ENCODE measurements around the gene PARD3B.

The PARD3B gene

GRCh38 chr2:205270689-205271088 is 725.4 kb downstream of the PARD3B start:
- H3K4me3 ChIP-seq (ENCODE audit: low read length) = no peak overlapping the region
- no peak for DNase-seq (ENCODE audit: low read depth)
- TF ChIP-seq CTCF (conservative IDR thresholded peaks at IDR 0.05; ENCODE audit: low read depth, low read length) = no peak

- no peak for DNase-seq (ENCODE audit: low read depth)
- no peak for TF ChIP-seq CTCF (conservative IDR thresholded peaks at IDR 0.05; ENCODE audit: low read depth, low read length)
- no peak overlapping the region for H3K4me3 ChIP-seq (ENCODE audit: low read length)
Measured at GRCh38 chr2:205273148-205273547, 727.9 kb downstream of the PARD3B start.

- H3K4me3 ChIP-seq (ENCODE audit: low read length) = no peak overlapping the region
- no peak for TF ChIP-seq CTCF (conservative IDR thresholded peaks at IDR 0.05; ENCODE audit: low read depth, low read length)
- no peak for DNase-seq (ENCODE audit: low read depth)
Measured at GRCh38 chr2:205273627-205274026, 728.4 kb downstream of the PARD3B start.

GRCh38 chr2:205274801-205275200 is 729.5 kb downstream of the PARD3B start:
- DNase-seq (ENCODE audit: low read depth) = no peak
- H3K4me3 ChIP-seq (ENCODE audit: low read length) = no peak overlapping the region
- TF ChIP-seq CTCF (conservative IDR thresholded peaks at IDR 0.05; ENCODE audit: low read depth, low read length) = no peak

- no peak for TF ChIP-seq CTCF (conservative IDR thresholded peaks at IDR 0.05; ENCODE audit: low read depth, low read length)
- no peak for DNase-seq (ENCODE audit: low read depth)
- H3K4me3 ChIP-seq (ENCODE audit: low read length) = no peak overlapping the region
Measured at GRCh38 chr2:205276116-205276777, 731.0 kb downstream of the PARD3B start.

GRCh38 chr2:205280596-205281236 is 735.4 kb downstream of the PARD3B start:
- TF ChIP-seq CTCF (conservative IDR thresholded peaks at IDR 0.05; ENCODE audit: low read depth, low read length) = no peak
- DNase-seq (ENCODE audit: low read depth) = no peak
- H3K4me3 ChIP-seq (ENCODE audit: low read length) = no peak overlapping the region

- TF ChIP-seq CTCF (conservative IDR thresholded peaks at IDR 0.05; ENCODE audit: low read depth, low read length) = no peak
- no peak overlapping the region for H3K4me3 ChIP-seq (ENCODE audit: low read length)
- DNase-seq (ENCODE audit: low read depth) = no peak
Measured at GRCh38 chr2:205283736-205284270, 738.5 kb downstream of the PARD3B start.

Measured in retinal pigment epithelial cell (primary cell).